ENCODE data around the gene AKR7A2.
A peak's percentile ranks its signal among the peaks of the same experiment; 100 is the strongest.

The AKR7A2 gene

GRCh38 chr1:19311931-19312781, at the start of gene AKR7A2, which contains the start of gene SLC66A1:
AKR7A2 (minus strand) TSS chr1:19312144; CDS start chr1:19312124, 20 bp downstream.
SLC66A1 (plus strand) TSS chr1:19312326; CDS start chr1:19317678, 5,352 bp downstream.
- peak; percentile 68 for DNase-seq (ENCODE audit: low read depth)
- peak within 1 kb of the TSS; percentile 70 for H3K4me3 ChIP-seq (ENCODE audit: low read depth, low read length)

GRCh38 chr1:19360843-19361610, 49.1 kb upstream of the AKR7A2 start:
- no peak for DNase-seq (ENCODE audit: low read depth)
- H3K4me3 ChIP-seq (ENCODE audit: low read depth, low read length): no peak overlapping the region

GRCh38 chr1:19360432-19360831, 48.5 kb upstream of the AKR7A2 start:
- DNase-seq (ENCODE audit: low read depth): no peak
- no peak overlapping the region for H3K4me3 ChIP-seq (ENCODE audit: low read depth, low read length)

- no peak overlapping the region for H3K4me3 ChIP-seq (ENCODE audit: low read depth, low read length)
- DNase-seq (ENCODE audit: low read depth): no peak
Observed at GRCh38 chr1:19360016-19360415, 48.1 kb upstream of the AKR7A2 start.

GRCh38 chr1:19359357-19359756, 47.4 kb upstream of the AKR7A2 start:
- no peak for DNase-seq (ENCODE audit: low read depth)
- no peak overlapping the region for H3K4me3 ChIP-seq (ENCODE audit: low read depth, low read length)

- DNase-seq (ENCODE audit: low read depth): no peak
- no peak overlapping the region for H3K4me3 ChIP-seq (ENCODE audit: low read depth, low read length)
Observed at GRCh38 chr1:19358710-19359109, 46.8 kb upstream of the AKR7A2 start.

- DNase-seq (ENCODE audit: low read depth): no peak
- H3K4me3 ChIP-seq (ENCODE audit: low read depth, low read length): no peak overlapping the region
Observed at GRCh38 chr1:19357299-19357986, 45.5 kb upstream of the AKR7A2 start.

- DNase-seq (ENCODE audit: low read depth): no peak
- no peak overlapping the region for H3K4me3 ChIP-seq (ENCODE audit: low read depth, low read length)
Observed at GRCh38 chr1:19356266-19356665, 44.3 kb upstream of the AKR7A2 start.

- DNase-seq (ENCODE audit: low read depth): no peak
Observed at GRCh38 chr1:19354531-19354981, 42.6 kb upstream of the AKR7A2 start.

GRCh38 chr1:19353596-19353995, 41.7 kb upstream of the AKR7A2 start:
- no peak overlapping the region for H3K4me3 ChIP-seq (ENCODE audit: low read depth, low read length)
- DNase-seq (ENCODE audit: low read depth): no peak

More at GRCh38 chr1:19354531-19354981, 42.6 kb upstream of the AKR7A2 start:
- H3K4me3 ChIP-seq (ENCODE audit: low read depth, low read length): no peak overlapping the region

GRCh38 chr1:19352839-19353238, 40.9 kb upstream of the AKR7A2 start:
- no peak overlapping the region for H3K4me3 ChIP-seq (ENCODE audit: low read depth, low read length)
- DNase-seq (ENCODE audit: low read depth): no peak

GRCh38 chr1:19351873-19352272, 39.9 kb upstream of the AKR7A2 start:
- no peak overlapping the region for H3K4me3 ChIP-seq (ENCODE audit: low read depth, low read length)
- DNase-seq (ENCODE audit: low read depth): no peak

- DNase-seq (ENCODE audit: low read depth): no peak
- H3K4me3 ChIP-seq (ENCODE audit: low read depth, low read length): no peak overlapping the region
Observed at GRCh38 chr1:19350566-19350965, 38.6 kb upstream of the AKR7A2 start.

GRCh38 chr1:19349999-19350398, 38.1 kb upstream of the AKR7A2 start:
- DNase-seq (ENCODE audit: low read depth): no peak
- no peak overlapping the region for H3K4me3 ChIP-seq (ENCODE audit: low read depth, low read length)

GRCh38 chr1:19348441-19349198, 36.7 kb upstream of the AKR7A2 start:
- no peak for DNase-seq (ENCODE audit: low read depth)
- H3K4me3 ChIP-seq (ENCODE audit: low read depth, low read length): no peak overlapping the region

GRCh38 chr1:19347533-19348172, 35.7 kb upstream of the AKR7A2 start:
- no peak for DNase-seq (ENCODE audit: low read depth)
- no peak overlapping the region for H3K4me3 ChIP-seq (ENCODE audit: low read depth, low read length)

- H3K4me3 ChIP-seq (ENCODE audit: low read depth, low read length): no peak overlapping the region
- no peak for DNase-seq (ENCODE audit: low read depth)
Observed at GRCh38 chr1:19346026-19346425, 34.1 kb upstream of the AKR7A2 start.

GRCh38 chr1:19345391-19345790, 33.4 kb upstream of the AKR7A2 start:
- no peak overlapping the region for H3K4me3 ChIP-seq (ENCODE audit: low read depth, low read length)
- no peak for DNase-seq (ENCODE audit: low read depth)

- no peak overlapping the region for H3K4me3 ChIP-seq (ENCODE audit: low read depth, low read length)
- DNase-seq (ENCODE audit: low read depth): no peak
Observed at GRCh38 chr1:19344831-19345230, 32.9 kb upstream of the AKR7A2 start.

Data from skeletal muscle cell (primary cell).